NCI-H82 treated with DMSO at 0.1 percent for 48 hours (cell line): ENCODE measurements around the gene SPRR2G.
"Not testable (repeated sequence)": the region's sequence is repeated elsewhere in the genome, so short reads cannot be mapped to it uniquely, and the experiment has no call there.

ENCODE experiments used
- DNase-seq: peaks from one replicate; lab custom pipeline; 2025; ENCODE audit not compliant: unreplicated experiment; lab: John Stamatoyannopoulos, UW

SPRR2G gene

DNA sequence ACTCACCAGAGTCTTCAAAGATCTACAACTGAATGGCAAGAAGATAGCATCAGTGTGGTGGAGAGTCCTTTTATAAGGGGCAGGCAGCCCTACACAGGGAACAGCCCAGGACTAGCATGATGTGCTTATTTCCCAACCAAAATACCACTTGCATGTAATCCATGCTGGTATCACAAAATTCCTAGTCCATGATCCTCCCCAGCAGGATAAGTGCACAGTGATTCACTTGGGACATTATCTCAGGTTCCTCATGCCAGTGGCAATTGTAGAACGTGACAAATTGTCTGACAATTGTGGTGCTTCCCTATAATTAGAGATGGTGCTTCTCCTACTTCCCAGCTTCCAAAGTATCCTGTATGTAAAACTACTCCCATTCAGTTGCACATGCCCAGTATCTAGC is at the start of gene SPRR2G:
TSS of gene SPRR2G (minus strand) at position 45 of the 400 bp plus-strand sequence. CDS start 780 bp downstream, outside the sequence.
- no peak for DNase-seq

GRCh38 chr1:153195216-153195615 is 44.5 kb upstream of the SPRR2G start:
- no peak for DNase-seq

GRCh38 chr1:153194331-153195050 is 43.8 kb upstream of the SPRR2G start:
- DNase-seq: no peak

DNA sequence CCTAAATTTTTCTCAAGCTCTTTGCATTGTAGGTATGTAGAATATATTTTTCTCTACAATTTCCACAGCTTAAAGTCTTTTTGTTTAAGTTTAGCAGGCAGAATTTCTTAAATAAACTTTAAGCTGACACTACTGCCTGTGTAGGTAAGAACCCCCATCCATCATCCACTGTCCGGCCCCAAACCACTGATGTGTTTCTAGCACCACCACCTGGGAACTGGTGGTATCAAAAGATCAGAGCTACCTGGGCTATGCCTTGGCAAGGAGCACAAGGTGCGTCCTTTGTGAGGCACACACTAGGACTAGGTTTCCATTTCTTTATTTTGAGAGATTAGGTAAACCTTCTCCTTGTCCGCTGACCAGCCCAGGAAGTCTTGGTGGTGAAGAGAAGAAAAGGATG is 42.0 kb upstream of the SPRR2G start:
- no peak for DNase-seq

DNA sequence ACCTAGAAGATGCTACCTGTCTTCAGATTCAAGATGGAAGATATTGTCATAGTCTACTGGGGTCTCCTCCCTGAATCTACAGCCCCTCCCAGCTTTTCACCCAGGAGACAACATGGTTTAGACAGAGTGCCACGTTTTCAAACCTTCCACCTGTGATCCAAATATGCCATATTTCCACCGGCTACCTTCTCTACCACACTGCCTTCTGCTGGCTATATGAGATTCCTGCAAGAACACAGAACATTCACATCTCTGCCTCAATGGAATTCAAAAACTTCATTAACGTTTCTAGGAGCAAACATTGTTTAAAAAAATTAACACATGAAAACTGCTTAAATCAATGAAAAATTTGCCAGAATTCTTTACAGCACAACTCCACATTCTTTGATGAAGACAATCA is 39.7 kb upstream of the SPRR2G start:
- DNase-seq: no peak

- DNase-seq: not testable (repeated sequence)
Observed at GRCh38 chr1:153188301-153188700, 37.6 kb upstream of the SPRR2G start.

- DNase-seq: no peak
Observed at GRCh38 chr1:153180556-153180955, 29.9 kb upstream of the SPRR2G start.

- no peak for DNase-seq
Observed at GRCh38 chr1:153178922-153179321, 28.2 kb upstream of the SPRR2G start.

DNA sequence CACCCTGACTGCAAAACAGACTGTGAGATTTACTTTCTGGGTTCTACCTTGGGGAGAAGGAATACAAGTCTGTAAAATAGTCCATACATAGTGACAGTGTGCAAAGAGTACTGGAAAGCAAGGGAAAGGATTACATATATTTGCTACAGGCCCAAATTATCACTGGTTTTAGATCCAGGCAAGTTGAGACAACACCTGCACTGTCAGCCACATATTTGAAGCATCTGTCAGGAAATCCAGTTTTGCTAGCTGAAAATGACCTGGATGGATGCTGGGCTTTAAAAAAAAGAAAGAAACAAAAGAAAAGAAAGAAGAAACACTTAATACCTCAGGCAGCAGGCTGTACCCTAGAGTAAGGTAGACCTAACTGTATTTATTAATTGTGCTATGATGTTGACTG is 23.9 kb upstream of the SPRR2G start:
- no peak for DNase-seq

GRCh38 chr1:153168686-153169085 is 18.0 kb upstream of the SPRR2G start:
- DNase-seq: no peak

GRCh38 chr1:153155541-153155940 is 4.9 kb upstream of the SPRR2G start:
- no peak for DNase-seq

DNA sequence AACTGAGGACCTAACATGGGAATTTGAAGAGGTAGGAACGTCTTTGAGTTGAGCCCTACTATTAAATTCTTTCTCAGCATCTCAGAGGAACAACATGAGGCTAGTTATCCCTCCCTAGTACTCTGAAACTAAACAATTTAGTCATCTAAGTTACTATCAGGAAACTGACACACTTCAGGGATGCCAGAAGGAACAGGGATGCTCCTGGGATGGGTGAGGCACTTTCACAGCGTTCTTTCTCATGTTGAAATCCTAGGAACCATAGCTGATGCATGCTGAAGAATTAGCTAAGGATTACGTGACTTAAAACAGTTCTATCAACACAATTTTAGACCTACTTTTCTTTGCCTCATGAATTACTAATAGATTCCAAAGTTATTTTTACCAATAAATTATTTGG is 1.8 kb upstream of the SPRR2G start:
- DNase-seq: no peak

DNA sequence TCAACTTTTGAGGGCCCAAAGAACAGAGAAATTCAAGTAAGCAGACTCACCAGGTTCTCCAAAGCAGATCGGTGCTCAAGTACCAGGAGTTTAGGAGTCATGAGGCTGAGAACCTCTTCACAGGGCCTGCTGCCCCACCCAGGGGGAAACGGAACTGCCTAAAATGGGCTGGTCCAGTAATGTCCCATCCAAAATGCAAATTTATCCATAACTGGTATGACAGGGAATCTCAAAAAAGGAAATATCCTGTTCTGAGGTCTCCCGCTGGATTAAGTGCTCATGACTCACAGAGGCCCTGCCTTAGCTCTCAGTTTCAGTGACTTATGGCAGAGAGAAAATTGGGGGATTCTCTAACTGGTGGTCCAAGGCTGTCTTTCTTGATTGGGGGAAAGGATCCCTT is 9.3 kb downstream of the SPRR2G start:
- no peak for DNase-seq

DNA sequence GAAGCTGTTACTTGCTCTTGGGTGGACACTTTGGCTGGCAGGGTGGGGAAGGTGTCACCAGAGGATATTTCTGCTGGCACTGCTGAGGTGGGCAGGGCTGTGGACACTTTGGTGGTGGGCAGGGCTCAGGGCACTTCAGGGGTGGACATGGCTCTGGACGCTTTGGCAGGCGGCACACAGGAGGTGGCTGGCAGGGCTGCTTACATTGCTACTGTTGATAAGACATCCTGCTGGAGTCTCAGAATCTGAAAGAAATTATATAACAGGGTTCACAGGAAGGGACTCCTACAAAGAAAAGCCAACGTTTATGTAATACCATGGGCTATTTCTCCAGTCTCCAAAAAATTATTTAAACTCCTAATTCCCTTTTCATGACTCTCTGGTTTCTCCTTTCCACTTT is 10.2 kb downstream of the SPRR2G start:
- no peak for DNase-seq

- DNase-seq: no peak
Observed at GRCh38 chr1:153133743-153134142, 16.9 kb downstream of the SPRR2G start.

GRCh38 chr1:153133267-153133666 is 17.4 kb downstream of the SPRR2G start:
- no peak for DNase-seq

DNA sequence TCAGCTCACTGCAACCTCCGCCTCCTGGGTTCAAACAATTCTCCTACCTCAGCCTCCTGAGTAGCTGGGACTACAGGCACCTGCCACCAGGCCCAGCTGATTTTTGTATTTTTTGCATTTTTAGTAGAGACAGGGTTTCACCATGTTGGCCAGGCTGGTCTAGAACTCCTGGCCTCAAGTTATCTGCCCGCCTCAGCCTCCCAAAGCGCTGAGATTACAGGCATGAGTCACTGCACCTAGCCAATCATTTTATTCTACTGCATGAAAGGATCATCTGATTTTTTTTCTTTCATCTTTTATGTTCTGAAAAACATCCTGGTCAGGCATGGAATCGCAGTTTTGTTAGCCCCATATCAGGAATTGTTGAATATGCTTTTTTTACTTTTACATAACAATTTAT is 22.0 kb downstream of the SPRR2G start:
- DNase-seq: not testable (repeated sequence)

DNA sequence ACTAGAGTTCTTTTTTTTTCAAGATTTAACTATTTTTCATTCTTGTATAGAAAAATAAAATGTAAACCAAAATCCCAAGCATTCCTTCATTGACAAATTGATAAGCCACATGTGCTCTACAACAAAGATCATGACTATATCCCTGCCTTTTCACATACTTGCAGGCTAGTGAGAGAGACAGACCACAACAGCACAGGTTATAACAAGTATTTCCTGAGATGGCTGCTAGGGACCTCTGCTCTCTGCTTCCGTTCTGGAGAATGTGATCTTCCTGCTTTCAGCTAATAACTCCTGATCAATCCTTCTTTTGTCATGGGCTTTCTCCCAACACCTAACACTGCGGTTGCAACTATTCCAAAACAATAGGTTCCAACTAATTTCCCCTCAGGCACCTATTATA is 23.4 kb downstream of the SPRR2G start:
- no peak for DNase-seq

GRCh38 chr1:153125536-153125935 is 25.2 kb downstream of the SPRR2G start:
- DNase-seq: no peak

DNA sequence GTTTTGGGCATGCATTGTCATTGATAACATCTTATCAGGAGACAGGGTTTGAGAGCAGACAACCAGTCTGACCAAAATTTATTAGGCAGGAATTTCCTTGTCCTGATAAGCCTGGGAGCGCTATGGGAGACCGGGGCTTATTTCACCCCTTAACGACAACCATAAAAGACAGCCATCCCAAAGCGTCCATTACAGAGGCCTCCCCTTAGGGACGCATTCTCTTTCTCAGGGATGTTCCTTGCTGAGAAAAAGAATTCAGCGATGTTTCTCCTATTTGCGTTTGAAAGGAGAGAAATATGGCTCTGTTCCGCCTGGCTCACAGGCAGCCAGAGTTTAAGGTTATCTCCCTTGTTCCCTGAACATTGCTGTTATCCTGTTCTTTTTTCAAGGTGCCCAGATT is 26.9 kb downstream of the SPRR2G start:
- DNase-seq: not testable (repeated sequence)

DNA sequence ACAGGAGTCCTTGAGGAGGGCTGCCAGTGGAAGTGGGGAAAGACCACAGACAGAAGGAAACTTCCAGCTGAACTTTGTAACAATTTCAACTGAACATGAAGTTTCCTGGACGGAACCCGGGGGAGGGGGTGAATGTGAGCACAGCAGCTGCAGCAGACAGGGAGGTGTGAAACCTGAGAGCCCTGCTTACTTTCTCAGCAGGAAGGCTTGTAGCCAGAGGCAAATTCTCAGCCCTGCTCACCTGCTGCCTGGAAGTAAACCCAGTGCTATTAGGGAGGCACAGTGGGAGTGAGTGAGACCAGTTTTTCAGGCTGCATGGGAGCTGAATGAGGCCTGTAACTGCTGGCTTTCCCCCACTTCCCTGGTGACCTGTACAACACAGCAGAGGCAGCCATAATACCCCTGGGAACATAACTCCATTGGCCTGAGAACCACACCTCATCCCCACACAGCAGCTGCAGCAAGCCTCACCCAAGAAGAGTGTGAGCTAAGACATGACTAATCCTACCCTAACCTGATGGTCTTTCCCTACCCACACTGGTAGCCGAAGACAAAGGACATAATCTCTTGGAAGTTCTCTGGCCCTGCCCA is 27.8 kb downstream of the SPRR2G start:
- DNase-seq: no peak

GRCh38 chr1:153120945-153121344 is 29.7 kb downstream of the SPRR2G start:
- DNase-seq: no peak

DNA sequence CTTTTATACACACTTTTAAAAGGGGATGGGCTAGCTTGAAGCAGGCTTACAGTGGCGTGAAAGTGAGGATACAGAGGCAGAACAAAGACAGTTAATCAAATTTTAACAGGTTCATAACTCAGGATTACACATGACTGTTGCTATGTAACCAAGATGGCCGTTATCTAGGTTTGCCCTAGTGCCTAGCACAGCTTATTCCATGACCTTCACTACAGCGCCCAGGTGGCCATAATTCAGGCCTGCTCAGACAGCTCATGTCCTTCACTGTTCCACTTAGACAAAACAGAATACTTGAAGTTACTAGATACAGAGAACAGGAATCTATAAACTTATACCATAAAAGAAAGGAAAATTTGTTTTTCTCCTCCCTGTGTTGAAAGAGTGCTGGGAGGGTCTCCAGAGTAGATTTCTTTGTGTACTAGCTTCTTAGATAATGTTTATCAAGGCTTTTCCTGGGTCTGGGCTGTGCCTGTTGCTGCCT is 31.2 kb downstream of the SPRR2G start:
- no peak for DNase-seq
